Cardiac ventricle fibroblast (primary cell): ENCODE data around the gene KRTAP4-2. TPM values are rescaled to one million over a fixed set of nuclear protein-coding genes. Genes with fewer than 3 reads are reported as not detected.

Experiments
- total RNA-seq: library from RNA; depleted of rRNA; stranded (reverse); fragments of >200 nt; gene quantifications from 2 replicates; pipeline ENCODE4 v1.2.3, GENCODE V29; 2015

Gene KRTAP4-2
- total RNA-seq = not detected in 2 replicates

GRCh38 chr17:41177727-41178271, at the start of gene KRTAP4-2:
Gene KRTAP4-2 (minus strand): TSS chr17:41178221. CDS start chr17:41178164, 57 bp downstream.

GRCh38 chr17:41226598-41227095, 48.6 kb upstream of the KRTAP4-2 start, which contains the start of gene KRTAP9-2:
Gene KRTAP9-2 (plus strand): TSS chr17:41226648. CDS start chr17:41226655, 7 bp downstream.

GRCh38 chr17:41189837-41190318, 11.9 kb upstream of the KRTAP4-2 start, which contains the start of gene KRTAP9-1:
Gene KRTAP9-1 (plus strand): TSS chr17:41189887. CDS start chr17:41189887, 0 bp downstream.

GRCh38 chr17:41184480-41184961, 6.5 kb upstream of the KRTAP4-2 start, which contains the start of gene KRTAP4-1:
Gene KRTAP4-1 (minus strand): TSS chr17:41184911. CDS start chr17:41184854, 57 bp downstream.

GRCh38 chr17:41168121-41168520, 9.9 kb downstream of the KRTAP4-2 start, which contains the start of gene KRTAP4-3:
Gene KRTAP4-3 (minus strand): TSS chr17:41168221. CDS start chr17:41168172, 49 bp downstream.

GRCh38 chr17:41160648-41161047, 17.4 kb downstream of the KRTAP4-2 start, which contains the start of gene KRTAP4-4:
Gene KRTAP4-4 (minus strand): TSS chr17:41160748. CDS start chr17:41160691, 57 bp downstream.

GRCh38 chr17:41149652-41149985, 28.4 kb downstream of the KRTAP4-2 start, which contains the start of gene KRTAP4-5:
Gene KRTAP4-5 (minus strand): TSS chr17:41149825. CDS start chr17:41149767, 58 bp downstream.

GRCh38 chr17:41140360-41141131, 37.5 kb downstream of the KRTAP4-2 start, which contains the start of gene KRTAP4-6:
Gene KRTAP4-6 (minus strand): TSS chr17:41140544. CDS start chr17:41140487, 57 bp downstream.

Other genes with a start within 250 kb of the KRTAP4-2 start
- gene KRT23, start 240.6 kb downstream of the KRTAP4-2 start, total RNA-seq = not detected in 2 replicates
- gene KRT39, start 211.3 kb downstream of the KRTAP4-2 start, total RNA-seq = not detected in 2 replicates
- gene KRT40, start 193.9 kb downstream of the KRTAP4-2 start, total RNA-seq = not detected in 2 replicates
- not detected in 2 replicates for gene KRTAP3-3, start 184.1 kb downstream of the KRTAP4-2 start, total RNA-seq
- not detected in 2 replicates for gene KRTAP3-2, start 178.3 kb downstream of the KRTAP4-2 start, total RNA-seq
- gene KRTAP3-1, start 169.1 kb downstream of the KRTAP4-2 start, total RNA-seq = not detected in 2 replicates
- not detected in 2 replicates for gene KRTAP1-5, start 151.0 kb downstream of the KRTAP4-2 start, total RNA-seq
- gene KRTAP1-4, start 148.0 kb downstream of the KRTAP4-2 start, total RNA-seq = not detected in 2 replicates
- gene KRTAP1-3, start 143.3 kb downstream of the KRTAP4-2 start, total RNA-seq = not detected in 2 replicates
- not detected in 2 replicates for gene KRTAP1-1, start 136.8 kb downstream of the KRTAP4-2 start, total RNA-seq
- not detected in 2 replicates for gene KRTAP2-1, start 130.9 kb downstream of the KRTAP4-2 start, total RNA-seq
- gene KRTAP2-2, start 123.0 kb downstream of the KRTAP4-2 start, total RNA-seq = not detected in 2 replicates
- not detected in 2 replicates for gene KRTAP2-3, start 118.1 kb downstream of the KRTAP4-2 start, total RNA-seq
- gene KRTAP2-4, start 112.3 kb downstream of the KRTAP4-2 start, total RNA-seq = not detected in 2 replicates
- gene KRTAP4-7, start 94.1 kb downstream of the KRTAP4-2 start, total RNA-seq = not detected in 2 replicates
- gene KRTAP4-8, start 80.1 kb downstream of the KRTAP4-2 start, total RNA-seq = not detected in 2 replicates
- not detected in 2 replicates for gene KRTAP4-16, start 76.0 kb downstream of the KRTAP4-2 start, total RNA-seq
- gene KRTAP4-9, start 72.8 kb downstream of the KRTAP4-2 start, total RNA-seq = not detected in 2 replicates
- not detected in 2 replicates for gene KRTAP4-11, start 59.8 kb downstream of the KRTAP4-2 start, total RNA-seq
- not detected in 2 replicates for gene KRTAP4-12, start 54.0 kb downstream of the KRTAP4-2 start, total RNA-seq
- gene KRTAP4-6, start 37.7 kb downstream of the KRTAP4-2 start, total RNA-seq = not detected in 2 replicates
- gene KRTAP4-5, start 28.4 kb downstream of the KRTAP4-2 start, total RNA-seq = not detected in 2 replicates
- not detected in 2 replicates for gene KRTAP4-4, start 17.5 kb downstream of the KRTAP4-2 start, total RNA-seq
- gene KRTAP4-3, start 10.0 kb downstream of the KRTAP4-2 start, total RNA-seq = not detected in 2 replicates
- gene KRTAP4-1, start 6.7 kb upstream of the KRTAP4-2 start, total RNA-seq = not detected in 2 replicates
- not detected in 2 replicates for gene KRTAP9-1, start 11.7 kb upstream of the KRTAP4-2 start, total RNA-seq
- gene KRTAP9-2, start 48.4 kb upstream of the KRTAP4-2 start, total RNA-seq = not detected in 2 replicates
- gene KRTAP9-3, start 54.2 kb upstream of the KRTAP4-2 start, total RNA-seq = not detected in 2 replicates
- gene KRTAP9-8, start 59.8 kb upstream of the KRTAP4-2 start, total RNA-seq = not detected in 2 replicates
- not detected in 2 replicates for gene KRTAP9-4, start 71.5 kb upstream of the KRTAP4-2 start, total RNA-seq
- gene KRTAP9-9, start 77.2 kb upstream of the KRTAP4-2 start, total RNA-seq = not detected in 2 replicates
- gene KRTAP9-6, start 87.2 kb upstream of the KRTAP4-2 start, total RNA-seq = not detected in 2 replicates
- gene KRTAP9-7, start 97.5 kb upstream of the KRTAP4-2 start, total RNA-seq = not detected in 2 replicates
- gene KRTAP29-1, start 124.6 kb upstream of the KRTAP4-2 start, total RNA-seq = not detected in 2 replicates
- not detected in 2 replicates for gene KRTAP16-1, start 131.1 kb upstream of the KRTAP4-2 start, total RNA-seq
- gene KRTAP17-1, start 137.5 kb upstream of the KRTAP4-2 start, total RNA-seq = not detected in 2 replicates
- gene KRT33A, start 172.6 kb upstream of the KRTAP4-2 start, total RNA-seq = not detected in 2 replicates
- not detected in 2 replicates for gene KRT33B, start 191.6 kb upstream of the KRTAP4-2 start, total RNA-seq
- gene KRT34, start 204.1 kb upstream of the KRTAP4-2 start, total RNA-seq = not detected in 2 replicates
- gene KRT31, start 219.4 kb upstream of the KRTAP4-2 start, total RNA-seq = not detected in 2 replicates
- gene KRT37, start 246.4 kb upstream of the KRTAP4-2 start, total RNA-seq = not detected in 2 replicates